Retinal pigment epithelial cell (primary cell): ENCODE data around the gene KCNK7.

Experiments
- DNase-seq: peaks from one replicate; pipeline ENCODE4 v3.0.0-alpha.2; 2010; ENCODE audit warnings: low read depth
- H3K4me3 ChIP-seq: 2 replicates; pipeline ENCODE4 v1.5.1; 2011; ENCODE audit warnings: mild to moderate bottlenecking, low read length, control low read depth, moderate library complexity
- TF ChIP-seq, protein P1 (sequence below): conservative IDR thresholded peaks from 2 replicates; pipeline ENCODE4 v1.5.1; 2011; ENCODE audit warnings: low read depth, low read length, control low read depth, inconsistent platforms

The KCNK7 gene

DNA sequence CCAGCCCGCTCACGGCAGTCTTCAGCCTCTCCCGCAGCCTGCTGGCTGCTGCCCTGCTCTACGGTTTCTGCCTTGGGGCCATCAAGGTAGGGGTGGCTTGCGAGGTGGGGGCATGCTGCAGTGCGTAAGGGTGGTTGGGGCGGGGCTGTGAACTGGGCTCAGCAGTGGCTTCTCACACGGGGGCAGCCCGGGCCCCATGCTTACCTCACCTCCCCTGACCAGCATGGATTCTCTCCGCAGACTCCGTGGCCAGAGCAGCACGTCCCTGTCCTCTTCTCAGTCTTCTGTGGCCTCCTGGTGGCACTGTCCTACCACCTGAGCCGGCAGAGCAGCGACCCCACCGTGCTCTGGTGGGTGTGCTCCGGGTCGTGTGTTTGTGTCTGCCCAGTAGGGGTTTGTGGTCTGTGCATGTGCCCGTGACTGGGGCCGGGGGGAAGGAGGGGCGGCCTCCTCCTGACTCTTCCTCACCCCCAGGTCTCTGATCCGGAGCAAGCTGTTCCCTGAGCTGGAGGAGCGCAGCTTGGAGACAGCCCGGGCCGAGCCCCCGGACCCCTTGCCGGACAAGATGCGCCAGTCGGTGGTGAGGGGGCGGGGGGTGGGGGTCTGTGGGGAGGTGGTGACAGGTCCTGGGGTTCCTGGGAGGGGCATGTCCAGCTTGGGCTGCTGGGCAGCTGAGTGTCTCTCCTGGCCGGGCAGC lies 29.5 kb upstream of the KCNK7 start:
- no peak for DNase-seq
- TF ChIP-seq, protein P1, sequence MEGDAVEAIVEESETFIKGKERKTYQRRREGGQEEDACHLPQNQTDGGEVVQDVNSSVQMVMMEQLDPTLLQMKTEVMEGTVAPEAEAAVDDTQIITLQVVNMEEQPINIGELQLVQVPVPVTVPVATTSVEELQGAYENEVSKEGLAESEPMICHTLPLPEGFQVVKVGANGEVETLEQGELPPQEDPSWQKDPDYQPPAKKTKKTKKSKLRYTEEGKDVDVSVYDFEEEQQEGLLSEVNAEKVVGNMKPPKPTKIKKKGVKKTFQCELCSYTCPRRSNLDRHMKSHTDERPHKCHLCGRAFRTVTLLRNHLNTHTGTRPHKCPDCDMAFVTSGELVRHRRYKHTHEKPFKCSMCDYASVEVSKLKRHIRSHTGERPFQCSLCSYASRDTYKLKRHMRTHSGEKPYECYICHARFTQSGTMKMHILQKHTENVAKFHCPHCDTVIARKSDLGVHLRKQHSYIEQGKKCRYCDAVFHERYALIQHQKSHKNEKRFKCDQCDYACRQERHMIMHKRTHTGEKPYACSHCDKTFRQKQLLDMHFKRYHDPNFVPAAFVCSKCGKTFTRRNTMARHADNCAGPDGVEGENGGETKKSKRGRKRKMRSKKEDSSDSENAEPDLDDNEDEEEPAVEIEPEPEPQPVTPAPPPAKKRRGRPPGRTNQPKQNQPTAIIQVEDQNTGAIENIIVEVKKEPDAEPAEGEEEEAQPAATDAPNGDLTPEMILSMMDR = no peak
- H3K4me3 ChIP-seq = no peak overlapping the region

DNA sequence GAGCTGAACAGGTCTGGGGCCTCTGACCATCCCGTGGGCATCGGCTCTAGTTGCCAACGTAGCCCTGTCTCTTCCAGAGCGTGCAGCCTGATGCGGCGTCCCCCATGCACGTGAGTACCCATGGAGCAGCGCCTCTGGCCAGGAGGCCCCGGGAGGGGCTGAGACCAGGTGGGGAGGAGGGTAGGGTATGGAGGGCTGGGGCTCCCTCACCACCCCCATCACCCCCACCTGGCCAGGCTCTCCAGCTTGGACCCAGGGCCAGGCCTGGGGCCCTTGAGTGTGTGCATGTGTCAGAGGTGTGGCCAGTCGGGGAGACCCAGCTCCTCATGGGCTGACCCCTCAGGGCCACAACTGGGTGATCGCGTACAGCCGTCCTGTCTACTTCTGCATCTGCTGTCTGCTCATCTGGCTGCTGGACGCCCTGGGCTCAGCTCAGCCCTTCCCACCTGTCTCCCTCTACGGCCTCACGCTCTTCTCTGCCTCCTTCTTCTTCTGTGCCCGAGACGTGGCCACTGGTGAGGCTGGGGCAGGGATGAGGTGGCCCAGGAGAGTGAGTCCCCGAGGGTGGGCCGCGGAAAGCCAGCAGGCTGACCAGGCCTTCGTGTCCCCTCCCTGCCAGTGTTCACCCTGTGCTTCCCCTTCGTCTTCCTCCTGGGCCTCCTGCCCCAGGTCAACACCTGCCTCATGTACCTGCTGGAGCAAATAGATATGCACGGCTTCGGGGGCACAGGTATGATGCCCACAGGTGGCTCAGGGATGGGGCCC lies 28.4 kb upstream of the KCNK7 start:
- no peak for DNase-seq
- TF ChIP-seq, protein P1 = no peak
- no peak overlapping the region for H3K4me3 ChIP-seq

DNA sequence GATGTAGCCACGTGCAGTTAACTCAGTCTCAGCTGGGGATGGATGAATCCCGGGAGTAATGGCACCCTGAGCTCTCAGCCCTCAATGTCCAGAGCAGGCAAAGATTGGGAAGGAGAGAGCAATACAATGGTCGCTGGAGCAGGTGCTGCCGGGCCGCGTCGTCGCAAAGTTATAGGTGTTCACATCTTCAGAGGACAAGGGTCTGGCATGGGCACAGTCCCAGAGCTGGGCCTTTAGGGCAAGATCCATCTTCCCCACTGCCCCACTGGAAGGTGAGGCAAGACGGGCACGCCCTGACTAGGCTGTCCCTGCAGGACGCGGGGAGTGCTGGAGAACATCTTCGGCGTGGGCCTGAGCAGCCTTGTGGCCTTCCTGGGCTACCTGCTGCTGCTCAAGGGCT lies 27.6 kb upstream of the KCNK7 start:
- TF ChIP-seq, protein P1 = no peak
- no peak for DNase-seq
- no peak overlapping the region for H3K4me3 ChIP-seq

GRCh38 chr11:65622011-65622410 lies 26.4 kb upstream of the KCNK7 start:
- H3K4me3 ChIP-seq = no peak overlapping the region
- TF ChIP-seq, protein P1 = no peak
- DNase-seq = no peak

GRCh38 chr11:65621460-65621859 lies 25.9 kb upstream of the KCNK7 start:
- no peak for DNase-seq
- no peak overlapping the region for H3K4me3 ChIP-seq
- TF ChIP-seq, protein P1 = no peak

- H3K4me3 ChIP-seq = no peak overlapping the region
- DNase-seq = no peak
- TF ChIP-seq, protein P1 = no peak
Observed at GRCh38 chr11:65620666-65621065, 25.1 kb upstream of the KCNK7 start.
